Measurements from ENCODE around the gene AP3S1. TPM values are rescaled to one million over a fixed set of nuclear protein-coding genes. Genes with fewer than 3 reads are reported as not detected.
"Not testable (repeated sequence)": the region's sequence is repeated elsewhere in the genome, so short reads cannot be mapped to it uniquely, and the experiment has no call there.

AP3S1 gene
- total RNA-seq, 4 donors from 2014 or later, result 59.6 to 86.9 (median 77.6) TPM

- DNase-seq (ENCODE audit: low spot score) (no peak), ATAC-seq (ENCODE audit: low FRiP score) (no peak)
- TF ChIP-seq CTCF (IDR thresholded peaks at IDR 0.05), result no peak
Observed at GRCh38 chr5:115820846-115821245, 20.9 kb upstream of the AP3S1 start.

GRCh38 chr5:115824983-115825382 lies 16.8 kb upstream of the AP3S1 start:
- DNase-seq (ENCODE audit: low spot score); ATAC-seq (ENCODE audit: low FRiP score): not testable (repeated sequence)

GRCh38 chr5:115825948-115826347 lies 15.8 kb upstream of the AP3S1 start:
- DNase-seq (ENCODE audit: low spot score), result no peak
- ATAC-seq (ENCODE audit: low FRiP score), result no peak
- TF ChIP-seq CTCF (IDR thresholded peaks at IDR 0.05), result no peak

GRCh38 chr5:115829913-115830312 lies 11.8 kb upstream of the AP3S1 start:
- ATAC-seq (ENCODE audit: low FRiP score), result no peak
- TF ChIP-seq CTCF (IDR thresholded peaks at IDR 0.05), result no peak
- no peak for DNase-seq (ENCODE audit: low spot score)

- no peak for DNase-seq (ENCODE audit: low spot score)
- no peak for ATAC-seq (ENCODE audit: low FRiP score)
- TF ChIP-seq CTCF (IDR thresholded peaks at IDR 0.05), result no peak
Observed at GRCh38 chr5:115831163-115831768, 10.5 kb upstream of the AP3S1 start.

GRCh38 chr5:115835481-115835880 lies 6.3 kb upstream of the AP3S1 start:
- TF ChIP-seq CTCF (IDR thresholded peaks at IDR 0.05), result no peak
- ATAC-seq (ENCODE audit: low FRiP score) (no peak), DNase-seq (ENCODE audit: low spot score) (no peak)

- DNase-seq (ENCODE audit: low spot score) (no peak), ATAC-seq (ENCODE audit: low FRiP score) (no peak)
- peak in 1 of 3 donors; percentile 3 for TF ChIP-seq CTCF (IDR thresholded peaks at IDR 0.05)
Observed at GRCh38 chr5:115838885-115839518, 2.7 kb upstream of the AP3S1 start.
